Measurements from ENCODE around the gene MMD2. TPM values are rescaled to one million over a fixed set of nuclear protein-coding genes. Genes with fewer than 3 reads are reported as not detected.

Gene MMD2
- total RNA-seq, 4 donors from 2014 or later = not detected

DNA sequence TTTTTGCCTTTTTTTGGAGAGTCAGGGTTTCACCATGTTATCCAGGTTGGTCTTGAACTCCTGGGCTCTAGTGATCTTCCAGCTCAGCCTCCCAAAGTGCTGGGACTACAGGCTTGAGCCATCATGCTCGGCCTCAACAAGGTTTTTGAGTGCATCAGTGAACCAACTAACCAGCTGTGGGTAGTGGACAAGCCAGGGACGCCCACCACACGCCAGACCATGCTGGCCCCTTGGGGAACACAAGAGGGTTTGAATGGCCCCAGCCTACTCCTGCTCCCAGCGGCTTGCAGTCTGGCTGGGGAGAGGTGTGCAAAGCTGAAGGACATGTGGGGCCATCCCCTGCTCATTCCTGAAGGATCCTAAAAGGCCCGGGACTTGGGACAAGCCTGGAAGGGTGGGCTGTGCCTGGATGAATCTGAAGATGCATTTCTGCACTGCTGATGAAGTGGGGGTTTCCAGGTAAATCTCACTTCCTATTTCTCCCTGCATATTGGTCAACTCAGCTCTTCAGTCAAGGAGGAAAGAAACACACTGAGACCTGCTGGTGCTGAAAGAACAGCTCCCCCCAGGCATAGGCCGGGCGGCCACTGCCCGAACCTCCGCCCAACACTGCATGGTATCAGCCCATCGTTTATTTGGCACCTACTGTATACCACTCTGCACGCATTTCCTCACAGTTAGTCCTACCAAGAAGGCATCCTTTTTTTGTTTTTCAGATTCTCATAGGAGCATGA lies 6.9 kb downstream of the MMD2 start:
- no peak for ATAC-seq (ENCODE audit: low FRiP score)
- TF ChIP-seq CTCF (IDR thresholded peaks at IDR 0.05) = no peak
- DNase-seq (ENCODE audit: low spot score) = no peak

DNA sequence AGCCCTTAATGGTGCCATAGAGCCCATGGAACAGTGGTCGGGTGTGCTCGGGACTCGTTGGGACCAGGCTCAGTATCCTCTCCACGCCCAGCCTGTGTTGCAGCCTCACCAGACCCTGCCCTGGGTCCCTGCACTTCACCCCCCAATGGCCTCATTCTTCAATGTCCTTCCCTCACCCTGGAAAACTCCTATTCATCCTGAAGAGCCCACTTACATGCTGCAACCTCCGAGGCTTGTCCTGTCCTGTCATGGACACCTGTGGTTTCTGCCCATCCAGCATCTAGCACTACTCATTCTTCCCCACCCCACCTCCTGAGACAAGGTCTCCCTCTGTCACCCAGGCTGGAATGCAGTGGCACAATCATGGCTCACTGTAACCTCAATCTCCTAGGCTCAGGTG lies 7.7 kb downstream of the MMD2 start:
- DNase-seq (ENCODE audit: low spot score) (no peak), ATAC-seq (ENCODE audit: low FRiP score) (no peak)
- no peak for TF ChIP-seq CTCF (IDR thresholded peaks at IDR 0.05)

GRCh38 chr7:4948402-4948801 lies 10.6 kb downstream of the MMD2 start:
- ATAC-seq (ENCODE audit: low FRiP score) = no peak
- TF ChIP-seq CTCF (IDR thresholded peaks at IDR 0.05) = no peak
- no peak for DNase-seq (ENCODE audit: low spot score)

DNA sequence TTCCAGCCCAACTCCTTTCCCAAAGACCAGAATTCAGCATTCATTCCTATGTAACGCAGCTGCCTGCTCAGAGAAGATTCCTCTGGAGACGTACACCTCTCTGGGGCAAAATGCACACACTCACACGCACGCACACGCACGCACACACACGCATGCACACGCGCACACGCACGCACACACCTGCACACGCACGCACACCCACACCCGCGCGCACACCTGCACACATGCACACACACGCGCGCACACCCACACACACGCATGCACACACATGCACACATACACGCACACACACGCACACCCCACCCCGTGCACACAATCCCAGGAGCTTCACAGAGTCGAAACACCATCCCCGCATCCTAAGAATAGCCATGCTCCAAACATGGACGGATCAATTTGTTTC lies 13.0 kb downstream of the MMD2 start:
- TF ChIP-seq CTCF (IDR thresholded peaks at IDR 0.05) = no peak
- ATAC-seq (ENCODE audit: low FRiP score) = no peak
- DNase-seq (ENCODE audit: low spot score) = no peak

- DNase-seq (ENCODE audit: low spot score) = no peak
- no peak for TF ChIP-seq CTCF (IDR thresholded peaks at IDR 0.05)
- ATAC-seq (ENCODE audit: low FRiP score) = no peak
Observed at GRCh38 chr7:4944939-4945338, 14.0 kb downstream of the MMD2 start.

DNA sequence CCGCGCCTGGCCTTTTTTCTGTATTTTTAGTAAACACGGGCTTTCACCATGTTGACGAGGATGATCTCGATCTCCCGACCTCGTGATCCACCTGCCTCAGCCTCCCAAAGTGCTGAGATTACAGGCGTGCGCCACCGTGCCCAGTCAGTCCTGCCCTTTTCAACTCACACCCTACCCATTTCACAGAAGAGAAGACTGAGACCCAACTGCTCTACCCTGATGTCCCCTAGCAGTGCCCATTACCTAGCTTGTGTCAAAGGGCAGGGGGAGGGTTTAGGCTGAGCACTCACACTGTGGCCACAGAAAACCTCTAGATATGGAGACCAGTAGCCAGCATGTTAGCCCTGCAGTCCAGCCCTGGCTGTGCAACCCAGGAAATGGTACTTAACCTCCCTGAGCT lies 15.7 kb downstream of the MMD2 start:
- no peak for ATAC-seq (ENCODE audit: low FRiP score)
- DNase-seq (ENCODE audit: low spot score) = no peak
- no peak for TF ChIP-seq CTCF (IDR thresholded peaks at IDR 0.05)

DNA sequence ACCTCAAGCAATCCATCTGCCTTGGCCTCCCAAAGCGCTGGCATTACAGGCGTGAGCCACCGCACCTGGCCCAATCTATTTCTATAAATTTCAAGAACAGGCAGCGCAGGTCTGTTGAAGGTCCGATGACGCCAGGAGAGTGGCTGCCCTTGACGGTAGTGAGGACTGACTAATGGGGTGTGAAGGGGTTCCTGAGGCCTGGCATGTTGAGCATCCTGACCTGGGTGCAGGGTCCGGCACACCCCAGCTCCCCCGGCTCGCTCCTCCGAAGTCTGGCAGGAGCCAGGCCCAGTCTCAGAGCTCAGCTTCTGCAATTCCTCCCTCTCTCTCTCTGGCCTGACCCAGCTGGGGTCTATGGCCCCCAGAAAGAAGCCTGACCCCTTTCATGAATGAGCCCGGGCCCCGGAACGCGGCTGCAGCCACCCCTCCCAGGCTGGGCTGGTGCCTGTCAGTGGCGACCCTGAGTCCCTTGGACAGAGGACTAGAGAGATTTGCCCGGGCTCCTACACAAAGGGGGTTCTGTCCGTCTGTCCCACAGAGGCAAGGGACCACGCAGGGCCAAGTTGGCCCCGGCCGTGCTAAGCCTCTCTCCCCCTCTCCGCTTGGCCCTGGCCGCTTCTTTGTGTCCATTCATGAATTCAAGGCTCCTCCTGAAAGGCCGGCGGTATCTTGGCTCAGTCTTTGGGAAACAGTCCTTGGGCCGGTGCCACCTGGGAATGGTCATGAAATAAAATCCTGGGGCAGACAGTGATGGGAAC lies 18.8 kb downstream of the MMD2 start:
- ATAC-seq (ENCODE audit: low FRiP score) (no peak), DNase-seq (ENCODE audit: low spot score) (no peak)
- TF ChIP-seq CTCF (IDR thresholded peaks at IDR 0.05) = no peak
